GM12878 (cell line): ENCODE measurements around the gene FLT3LG. TPM values are rescaled to one million over a fixed set of nuclear protein-coding genes. Genes with fewer than 3 reads are reported as not detected.
A peak's percentile ranks its signal among the peaks of the same experiment; 100 is the strongest.

Source experiments
- ATAC-seq: fragments of 200-7000 bp; cut with Tn5 transposase; 3 replicates; pipeline ENCODE4 v1.9.1; 2020; ENCODE audit warnings: mild to moderate bottlenecking, moderate library complexity
- BruUV-seq: library from RNA; stranded (reverse); fragments of 400-500 nt; replicated peaks from 2 replicates; lab custom pipeline; 2021; lab: Mats Ljungman, UMichigan
- CTCF ChIA-PET: fragments of 300-600 bp; sonication (Branson Sonifier 250); formaldehyde crosslinking; extraction: SDS; loops from one replicate; lab custom pipeline; 2021; ENCODE audit warnings: inconsistent platforms; lab: Yijun Ruan, JAX
- POLR2A ChIA-PET: fragments of 350-600 bp; formaldehyde crosslinking; extraction: SDS; loops from one replicate; lab custom pipeline; 2021; ENCODE audit warnings: inconsistent platforms; lab: Charles Lee
- RAD21 ChIA-PET: fragments of 300-600 bp; sonication (Branson Sonifier 250); formaldehyde crosslinking; loops from one replicate; lab custom pipeline; 2023; ENCODE audit warnings: antibody characterized with exemption; ENCODE audit not compliant: unreplicated experiment; lab: Charles Lee
- SMC1A ChIA-PET: fragments of 300-600 bp; sonication (Branson Sonifier 250); formaldehyde crosslinking; loops from one replicate; lab custom pipeline; 2023; ENCODE audit not compliant: unreplicated experiment, uncharacterized antibody; lab: Charles Lee
- DNase-seq: peaks from one replicate; pipeline ENCODE4 v3.0.0-alpha.2; 2011; ENCODE audit warnings: low read depth, low spot score
- FAIRE-seq: peaks from 3 replicates; lab custom pipeline; 2011; peaks lifted over from hg19 to GRCh38; lab: Jason Lieb, UNC
- H2AFZ ChIP-seq: 2 replicates; pipeline ENCODE4 v1.6.0; 2011; ENCODE audit warnings: low read depth, low read length, control low read depth; ENCODE audit not compliant: control insufficient read depth
- H3K27ac ChIP-seq: 2 replicates; pipeline ENCODE4 v1.5.1; 2011; ENCODE audit warnings: control low read depth; ENCODE audit not compliant: control insufficient read depth, insufficient read depth
- H3K27me3 ChIP-seq, 2 experiments: replicated peaks in 1 of 2; 2 replicates each; pipeline versions ENCODE4 v1.6.0 to v1.6.1; 2011; ENCODE audit warnings: low read length in 1 of 2; ENCODE audit not compliant: control insufficient read depth in 2 of 2, insufficient read depth in 2 of 2
- H3K36me3 ChIP-seq, 2 experiments: 2 replicates each; pipeline ENCODE4 v1.5.1; 2011; ENCODE audit warnings: low read length in 1 of 2; ENCODE audit not compliant: control insufficient read depth in 2 of 2, insufficient read depth in 2 of 2
- H3K4me1 ChIP-seq: 2 replicates; pipeline ENCODE4 v1.6.1; 2011; ENCODE audit warnings: mild to moderate bottlenecking, low read length, moderate library complexity, mixed read lengths; ENCODE audit not compliant: control insufficient read depth, insufficient read depth
- H3K4me2 ChIP-seq: 2 replicates; pipeline ENCODE4 v1.6.0; 2011; ENCODE audit warnings: control low read depth; ENCODE audit not compliant: control insufficient read depth, insufficient read depth
- H3K4me3 ChIP-seq: fragments of 200-600 bp; sonication (generic); 2 replicates; pipeline ENCODE4 v1.5.1; 2016
- H3K79me2 ChIP-seq: 2 replicates; pipeline ENCODE4 v1.6.0; 2011; ENCODE audit warnings: low read length; ENCODE audit not compliant: control insufficient read depth, insufficient read depth
- H3K9ac ChIP-seq: 2 replicates; pipeline ENCODE4 v1.8.0; 2011; ENCODE audit warnings: low read length, control low read depth, mixed read lengths; ENCODE audit not compliant: control insufficient read depth, insufficient read depth
- H3K9me3 ChIP-seq: replicated peaks from 3 replicates; pipeline ENCODE4 v1.5.1; 2011; ENCODE audit warnings: mild to moderate bottlenecking, low read length; ENCODE audit not compliant: control insufficient read depth, insufficient read depth
- H4K20me1 ChIP-seq: 2 replicates; pipeline ENCODE4 v1.6.0; 2011; ENCODE audit not compliant: control insufficient read depth, insufficient read depth
- HCFC1 ChIP-seq: fragments of 150-350 bp; IDR thresholded peaks from 2 replicates; pipeline ENCODE4 v1.6.1; 2014; ENCODE audit warnings: low read length
- NR2C1 ChIP-seq: fragments of 450-650 bp; IDR thresholded peaks from 2 replicates; pipeline ENCODE4 v1.6.1; 2017; ENCODE audit warnings: antibody characterized with exemption, mild to moderate bottlenecking, moderate library complexity
- NR2F1 ChIP-seq: fragments of 450-650 bp; conservative IDR thresholded peaks from 2 replicates; pipeline ENCODE4 v1.6.1; 2017; ENCODE audit warnings: mild to moderate bottlenecking
- PML ChIP-seq: IDR thresholded peaks from 2 replicates; pipeline ENCODE4 v1.6.1; 2012; ENCODE audit warnings: low read length, inconsistent platforms
- PRDM15 ChIP-seq: fragments of 450-650 bp; formaldehyde crosslinking; IDR thresholded peaks from 2 replicates; pipeline ENCODE4 v1.4.0; 2020; ENCODE audit warnings: mild to moderate bottlenecking, moderate library complexity
- RAD21 ChIP-seq: IDR thresholded peaks from 2 replicates; pipeline ENCODE4 v1.6.1; 2011; ENCODE audit warnings: mild to moderate bottlenecking, low read depth, low read length, moderate library complexity; ENCODE audit not compliant: insufficient read depth
- RAD51 ChIP-seq: fragments of 450-650 bp; IDR thresholded peaks from 2 replicates; pipeline ENCODE4 v1.6.1; 2016; ENCODE audit warnings: moderate library complexity, mild to moderate bottlenecking, inconsistent platforms
- SREBF1 ChIP-seq: IDR thresholded peaks from 2 replicates; pipeline ENCODE4 v1.6.1; 2012; ENCODE audit warnings: mild to moderate bottlenecking, low read length
- WRNIP1 ChIP-seq: IDR thresholded peaks from 2 replicates; pipeline ENCODE4 v1.6.1; 2011; ENCODE audit warnings: low read depth, low read length, improper control_type of control experiment, borderline replicate concordance
- ZZZ3 ChIP-seq: IDR thresholded peaks from 2 replicates; pipeline ENCODE4 v1.6.1; 2011; ENCODE audit warnings: low read depth; ENCODE audit not compliant: control insufficient read depth, insufficient read length
- WGBS: methylation state at CpG from one replicate; pipeline ENCODE4 v1.1.6; 2016; ENCODE audit warnings: low lambda C conversion rate; ENCODE audit not compliant: insufficient replicate concordance, insufficient coverage; ENCODE audit errors: missing lambda C conversion rate; 5-methylcytosine and 5-hydroxymethylcytosine counted together
- in situ Hi-C: fragments of 300-500 bp; cut with MboI; formaldehyde crosslinking; loops from 9 replicates; pipeline ENCODE4 v1.14.3; 2018; ENCODE audit warnings: mixed read lengths
- intact Hi-C: fragments of 100-400 bp; cut with micrococcal nuclease; formaldehyde crosslinking; loops from one replicate; pipeline ENCODE4 v1.14.2; 2022; ENCODE audit not compliant: unreplicated experiment
- polyA plus RNA-seq, 11 experiments: library from polyadenylated mRNA; depleted of rRNA in 4 of 11; unstranded in 6 of 11; stranded (reverse) in 5 of 11; fragments of >200 nt; fragmentation: Nextera tagmentation in 4 of 11; fragmentation: Illumina TruSeq in 1 of 11; extraction: Ambion mirVana in 4 of 11; extraction: Trizol in 1 of 11; gene quantifications; 1 replicate in 1 of 11; 2 replicates in 10 of 11; pipeline versions ENCODE4 v1.2.1 to v1.2.3, GENCODE V29; 2011 to 2016; ENCODE audit warnings: inconsistent platforms in 2 of 11, missing spikeins in 2 of 11, low read depth in 1 of 11
- total RNA-seq, 4 experiments: library from RNA; depleted of rRNA in 3 of 4; stranded (reverse); fragments of >200 nt in 3 of 4; fragmentation: Illumina TruSeq in 1 of 4; extraction: Trizol in 1 of 4; gene quantifications; 2 replicates each; pipeline versions ENCODE4 v1.2.1 to v1.2.3, GENCODE V29; 2013 to 2021

FLT3LG gene
- total and polyA plus RNA-seq, 10 of the 15 experiments (the other 5 are each of a cell fraction or from before 2014, with no cell fraction given): 0.68 to 13.1 (median 4.3) TPM

- no peak for TF ChIP-seq PRDM15 (CRISPR knock-in tag)
These were observed 50.9 kb downstream of the FLT3LG start (continued) for GRCh38 chr19:49524812-49525455.

GRCh38 chr19:49528211-49528771, 54.3 kb downstream of the FLT3LG start:
- Histone ChIP-seq H2AFZ (peak overlapping the region; percentile 63), H3K9ac (no peak overlapping the region), H3K27me3 (no peaks in the 10 kb centered on the region; a peak in 1 of 4 replicates), H3K4me1 (no peaks in the 10 kb centered on the region), H3K79me2 (no peaks in the 10 kb centered on the region)
- no peak for ATAC-seq
- SMC1A ChIA-PET: interaction anchor here (0.8 kb wide), 1 partner anchor 18 kb away, joined by 3 read pairs; no protein-coding TSS in a partner anchor
- CTCF ChIA-PET: interaction anchor here (1.0 kb wide), 1 partner anchor 13 kb away, joined by 4 read pairs; no protein-coding TSS in a partner anchor
- BruUV-seq: no TSS peak
- in situ Hi-C loops (no loop called here), intact Hi-C loops (no loop called here)
- RAD21 ChIA-PET: no interaction called here
- peak; percentile 51; the same call in 1 of the 2 replicates for TF ChIP-seq NR2F1
- TF ChIP-seq ZZZ3: no peak
- no peak for TF ChIP-seq SREBF1
- no peak for TF ChIP-seq RAD21
- TF ChIP-seq PML: no peak
- TF ChIP-seq RAD51: no peak
- no peak for TF ChIP-seq WRNIP1
- TF ChIP-seq NR2C1: peak; percentile 32; the same call in 1 of the 2 replicates
- no peak for TF ChIP-seq HCFC1
- TF ChIP-seq, all 136 proteins: peak for 2
- Histone ChIP-seq H3K4me3 (no peak overlapping the region; the same call in 1 of the 2 replicates), H3K9me3 (no peaks in the 10 kb centered on the region), H3K4me2 (peak overlapping the region; percentile 77), H3K27ac (no peak overlapping the region), H4K20me1 (no peaks in the 10 kb centered on the region), H3K36me3 (no peaks in the 10 kb centered on the region)
- FAIRE-seq: no peak
- WGBS: 30% methylated on average over 25 of the region's 25 CpGs
- POLR2A ChIA-PET: interaction anchor here (0.5 kb wide), 1 partner anchor 61 kb away, joined by 5 read pairs; no protein-coding TSS in a partner anchor
- no peak for DNase-seq
